ENCODE data around the gene PHF24.

Gene PHF24

DNA sequence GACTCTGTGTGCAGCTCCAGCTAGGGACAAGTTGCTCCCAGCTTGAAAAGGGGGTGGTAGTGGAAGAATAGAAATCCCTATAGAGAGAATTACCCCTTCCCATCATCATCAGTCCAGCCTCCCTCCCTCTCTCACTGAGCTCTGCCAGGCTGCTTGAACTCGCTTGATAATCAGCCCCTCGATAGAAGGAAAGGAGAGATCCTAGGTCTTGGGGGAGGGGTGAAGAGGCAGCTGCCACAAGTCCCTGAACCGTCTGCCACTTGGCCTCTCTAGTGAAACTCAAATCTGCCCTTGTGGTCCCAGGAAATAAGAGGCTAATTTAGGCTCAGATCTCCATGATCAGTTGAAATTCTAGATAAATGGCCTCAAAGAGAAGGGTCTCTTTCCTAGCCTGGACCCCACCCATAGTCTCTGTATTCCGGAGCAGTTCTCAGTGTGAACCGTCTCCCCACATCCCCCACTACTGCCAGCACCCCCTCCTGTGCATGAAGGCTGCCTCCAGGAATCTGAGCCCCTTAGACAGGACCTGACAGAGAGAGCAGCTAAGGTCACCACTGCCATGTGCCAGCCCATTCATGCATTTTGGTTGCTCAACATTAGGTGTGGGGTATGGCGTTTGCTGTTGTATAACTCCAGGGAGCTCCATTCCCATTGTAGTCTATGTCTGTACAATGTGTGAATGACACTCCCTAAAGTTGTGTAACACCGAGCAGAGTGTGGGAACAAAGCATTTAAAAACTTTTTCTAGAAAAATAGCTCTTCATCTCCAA is 37.0 kb downstream of the PHF24 start:
- TF ChIP-seq, protein P1, sequence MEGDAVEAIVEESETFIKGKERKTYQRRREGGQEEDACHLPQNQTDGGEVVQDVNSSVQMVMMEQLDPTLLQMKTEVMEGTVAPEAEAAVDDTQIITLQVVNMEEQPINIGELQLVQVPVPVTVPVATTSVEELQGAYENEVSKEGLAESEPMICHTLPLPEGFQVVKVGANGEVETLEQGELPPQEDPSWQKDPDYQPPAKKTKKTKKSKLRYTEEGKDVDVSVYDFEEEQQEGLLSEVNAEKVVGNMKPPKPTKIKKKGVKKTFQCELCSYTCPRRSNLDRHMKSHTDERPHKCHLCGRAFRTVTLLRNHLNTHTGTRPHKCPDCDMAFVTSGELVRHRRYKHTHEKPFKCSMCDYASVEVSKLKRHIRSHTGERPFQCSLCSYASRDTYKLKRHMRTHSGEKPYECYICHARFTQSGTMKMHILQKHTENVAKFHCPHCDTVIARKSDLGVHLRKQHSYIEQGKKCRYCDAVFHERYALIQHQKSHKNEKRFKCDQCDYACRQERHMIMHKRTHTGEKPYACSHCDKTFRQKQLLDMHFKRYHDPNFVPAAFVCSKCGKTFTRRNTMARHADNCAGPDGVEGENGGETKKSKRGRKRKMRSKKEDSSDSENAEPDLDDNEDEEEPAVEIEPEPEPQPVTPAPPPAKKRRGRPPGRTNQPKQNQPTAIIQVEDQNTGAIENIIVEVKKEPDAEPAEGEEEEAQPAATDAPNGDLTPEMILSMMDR (conservative IDR thresholded peaks at IDR 0.05; ENCODE audit: low read length) = no peak
- DNase-seq (ENCODE audit: low read depth) = peak; percentile 84
- H3K4me3 ChIP-seq (ENCODE audit: low read length) = no peak overlapping the region

DNA sequence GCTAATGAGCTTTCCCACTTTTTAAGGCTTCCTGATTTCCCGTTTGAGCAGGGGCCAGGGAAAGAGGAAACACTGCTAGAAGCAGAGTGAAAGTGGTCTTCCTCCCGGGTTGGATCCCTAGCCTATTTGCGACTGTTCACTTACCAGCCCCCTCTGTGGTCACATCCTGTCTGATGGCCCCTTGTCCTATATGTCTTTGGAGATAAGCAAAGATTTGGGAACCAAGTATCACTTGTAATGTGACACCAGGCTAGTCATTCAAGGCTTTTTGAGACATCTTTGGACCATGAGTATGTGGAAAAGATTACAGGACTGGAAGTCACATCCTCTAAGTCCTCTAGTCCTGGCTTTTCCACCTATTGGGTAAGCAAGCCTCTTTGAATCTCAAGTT is 37.6 kb downstream of the PHF24 start:
- H3K4me3 ChIP-seq (ENCODE audit: low read length) = no peak overlapping the region
- DNase-seq (ENCODE audit: low read depth) = peak; percentile 31
- TF ChIP-seq, protein P1 (conservative IDR thresholded peaks at IDR 0.05; ENCODE audit: low read length) = no peak

DNA sequence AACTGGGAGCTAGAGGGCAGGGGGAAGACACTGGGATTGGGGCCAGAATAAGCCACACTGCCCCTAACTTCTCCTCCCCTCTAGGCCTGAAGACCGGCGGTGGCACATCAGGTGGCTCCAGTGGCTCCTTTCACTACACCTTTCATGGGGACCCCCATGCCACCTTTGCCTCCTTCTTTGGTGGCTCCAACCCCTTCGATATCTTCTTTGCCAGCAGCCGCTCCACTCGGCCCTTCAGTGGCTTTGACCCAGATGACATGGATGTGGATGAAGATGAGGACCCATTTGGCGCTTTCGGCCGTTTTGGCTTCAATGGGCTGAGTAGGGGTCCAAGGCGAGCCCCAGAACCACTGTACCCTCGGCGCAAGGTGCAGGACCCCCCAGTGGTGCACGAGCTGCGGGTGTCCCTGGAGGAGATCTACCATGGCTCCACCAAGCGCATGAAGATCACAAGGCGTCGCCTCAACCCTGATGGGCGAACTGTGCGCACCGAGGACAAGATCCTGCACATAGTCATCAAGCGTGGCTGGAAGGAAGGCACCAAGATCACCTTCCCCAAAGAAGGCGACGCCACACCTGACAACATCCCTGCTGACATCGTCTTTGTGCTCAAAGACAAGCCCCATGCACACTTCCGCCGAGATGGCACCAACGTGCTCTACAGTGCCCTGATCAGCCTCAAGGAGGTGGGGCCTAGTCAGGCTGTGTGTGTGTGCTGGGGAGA is 38.3 kb downstream of the PHF24 start:
- no peak overlapping the region for H3K4me3 ChIP-seq (ENCODE audit: low read length)
- TF ChIP-seq, protein P1 (conservative IDR thresholded peaks at IDR 0.05; ENCODE audit: low read length) = no peak
- no peak for DNase-seq (ENCODE audit: low read depth)

DNA sequence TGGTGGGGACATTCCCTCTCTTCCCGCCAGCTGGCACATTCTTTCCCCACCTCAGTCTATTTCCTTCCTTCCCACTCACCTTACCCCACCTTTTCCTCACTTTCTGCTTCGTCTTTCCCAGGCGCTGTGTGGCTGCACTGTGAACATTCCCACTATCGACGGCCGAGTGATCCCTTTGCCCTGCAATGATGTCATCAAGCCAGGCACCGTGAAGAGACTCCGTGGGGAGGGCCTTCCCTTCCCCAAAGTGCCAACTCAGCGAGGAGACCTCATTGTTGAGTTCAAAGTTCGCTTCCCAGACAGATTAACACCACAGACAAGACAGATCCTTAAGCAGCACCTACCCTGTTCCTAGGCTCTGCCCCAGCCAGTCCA is 38.8 kb downstream of the PHF24 start:
- H3K4me3 ChIP-seq (ENCODE audit: low read length) = no peak overlapping the region
- TF ChIP-seq, protein P1 (conservative IDR thresholded peaks at IDR 0.05; ENCODE audit: low read length) = no peak
- DNase-seq (ENCODE audit: low read depth) = no peak

DNA sequence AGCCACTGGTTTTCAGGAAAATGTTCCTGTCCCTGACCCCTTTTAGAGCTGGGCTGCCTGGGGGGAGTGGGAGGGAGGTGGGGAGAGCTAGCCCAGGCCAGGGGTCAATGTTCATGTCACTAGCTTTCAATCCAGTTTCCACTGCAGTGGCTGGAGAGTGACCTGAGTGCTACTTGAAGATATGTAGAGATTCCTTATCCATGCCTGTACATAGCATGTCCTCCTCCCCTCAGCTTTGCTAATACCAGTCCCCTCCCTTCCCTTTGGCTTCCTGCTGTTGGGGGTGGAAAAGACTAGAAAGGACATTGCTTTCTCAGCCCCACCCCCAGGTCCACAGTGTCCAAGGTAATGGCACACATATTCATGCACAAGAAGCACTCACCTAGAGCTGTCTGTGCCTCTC is 39.3 kb downstream of the PHF24 start:
- DNase-seq (ENCODE audit: low read depth) = no peak
- H3K4me3 ChIP-seq (ENCODE audit: low read length) = no peak overlapping the region
- TF ChIP-seq, protein P1 (conservative IDR thresholded peaks at IDR 0.05; ENCODE audit: low read length) = no peak

DNA sequence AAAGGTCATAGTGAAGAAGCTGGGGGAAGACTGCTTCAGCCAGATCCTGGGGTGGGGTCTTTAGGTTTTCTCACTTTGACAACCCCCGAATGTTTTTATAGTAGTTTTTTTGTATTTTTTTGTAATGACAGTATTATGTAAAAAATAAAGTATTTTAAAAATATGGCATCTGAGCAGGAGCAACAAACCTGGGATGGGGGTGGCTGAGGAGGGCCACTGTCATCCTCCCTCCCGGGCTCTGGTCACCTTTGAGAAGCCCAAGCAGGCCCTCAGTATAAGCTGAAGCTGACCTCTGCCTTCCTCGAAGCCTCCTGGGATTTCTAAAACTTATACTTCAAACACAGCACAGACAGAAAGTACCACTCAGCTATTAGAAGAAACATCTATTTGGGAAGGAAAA is 40.2 kb downstream of the PHF24 start:
- TF ChIP-seq, protein P1 (conservative IDR thresholded peaks at IDR 0.05; ENCODE audit: low read length) = no peak
- H3K4me3 ChIP-seq (ENCODE audit: low read length) = no peak overlapping the region
- DNase-seq (ENCODE audit: low read depth) = no peak

DNA sequence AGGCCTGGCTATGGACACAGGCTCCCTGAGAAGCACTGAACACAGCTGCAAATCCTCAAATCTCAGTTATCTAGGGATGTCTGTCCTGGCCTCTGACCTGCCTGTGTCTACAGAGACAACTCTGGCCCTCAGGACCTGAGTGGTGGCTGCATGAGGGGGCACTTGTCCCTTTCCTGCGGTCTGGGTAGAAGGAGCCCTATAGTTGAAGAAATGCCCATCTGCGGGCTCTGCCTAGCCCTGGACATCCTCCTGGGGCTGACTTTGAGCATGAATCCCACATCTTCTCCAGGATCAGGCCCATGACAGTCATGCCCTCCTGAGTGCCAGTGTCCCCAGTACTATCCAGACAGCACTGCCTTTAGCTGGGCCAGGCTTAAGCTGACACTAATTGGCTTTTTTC is 41.5 kb downstream of the PHF24 start:
- TF ChIP-seq, protein P1 (conservative IDR thresholded peaks at IDR 0.05; ENCODE audit: low read length) = no peak
- H3K4me3 ChIP-seq (ENCODE audit: low read length) = no peak overlapping the region
- DNase-seq (ENCODE audit: low read depth) = no peak

All from AG10803 (cell line).